BLaER1 treated with 17β-estradiol and CSF1 and Interleukin-3, amounts not matched to agents 10 nM and 100 nM (cell line): ENCODE measurements around the gene TUFT1.
A peak's percentile ranks its signal among the peaks of the same experiment; 100 is the strongest.

Experiments used
- H3K27ac ChIP-seq, 11 experiments: shearing (Covaris generic); formaldehyde crosslinking; 2 replicates each; pipeline ENCODE4 v1.8.1; 2022
- H3K27me3 ChIP-seq, 11 experiments: shearing (Covaris generic); formaldehyde crosslinking; 2 replicates each; pipeline ENCODE4 v1.8.1; 2022
- H3K36me3 ChIP-seq, 11 experiments: shearing (Covaris generic); formaldehyde crosslinking; 2 replicates each; pipeline ENCODE4 v1.8.1; 2022
- H3K4me1 ChIP-seq, 10 experiments: shearing (Covaris generic); formaldehyde crosslinking; 2 replicates each; pipeline ENCODE4 v1.8.1; 2022
- H3K4me2 ChIP-seq, 11 experiments: shearing (Covaris generic); formaldehyde crosslinking; 2 replicates each; pipeline ENCODE4 v1.8.1; 2022
- H3K4me3 ChIP-seq, 10 experiments: shearing (Covaris generic); formaldehyde crosslinking; 2 replicates each; pipeline ENCODE4 v1.8.1; 2022
- H3K9ac ChIP-seq, 11 experiments: shearing (Covaris generic); formaldehyde crosslinking; 2 replicates each; pipeline ENCODE4 v1.8.1; 2022
- H3K9me3 ChIP-seq, 11 experiments: shearing (Covaris generic); formaldehyde crosslinking; replicated peaks in 1 of 11; 2 replicates each; pipeline ENCODE4 v1.8.1; 2022
- H4K20me1 ChIP-seq, 11 experiments: shearing (Covaris generic); formaldehyde crosslinking; 2 replicates each; pipeline ENCODE4 v1.8.1; 2022
- Cebpa-rat ChIP-seq, 11 experiments: shearing (Covaris generic); IDR thresholded peaks; 2 replicates each; pipeline ENCODE4 v1.8.1; 2022

The TUFT1 gene

GRCh38 chr1:151553659-151554058, 13.6 kb downstream of the TUFT1 start:
- Histone ChIP-seq H3K27me3 (no peaks in the 10 kb centered on the region), H4K20me1 (no peaks in the 10 kb centered on the region), H3K4me3 (no peak overlapping the region), H3K9me3 (no peaks in the 10 kb centered on the region), H3K36me3 (no peaks in the 10 kb centered on the region), H3K4me2 (no peak overlapping the region), H3K9ac (no peak overlapping the region), H3K4me1 (peaks cover 0 to 4% (median 0%) of the 10 kb centered on the region in 10 experiments; a peak in 1 of 20 replicates), H3K27ac (no peak overlapping the region)
- no peak for TF ChIP-seq Cebpa-rat (IDR thresholded peaks at IDR 0.05)

DNA sequence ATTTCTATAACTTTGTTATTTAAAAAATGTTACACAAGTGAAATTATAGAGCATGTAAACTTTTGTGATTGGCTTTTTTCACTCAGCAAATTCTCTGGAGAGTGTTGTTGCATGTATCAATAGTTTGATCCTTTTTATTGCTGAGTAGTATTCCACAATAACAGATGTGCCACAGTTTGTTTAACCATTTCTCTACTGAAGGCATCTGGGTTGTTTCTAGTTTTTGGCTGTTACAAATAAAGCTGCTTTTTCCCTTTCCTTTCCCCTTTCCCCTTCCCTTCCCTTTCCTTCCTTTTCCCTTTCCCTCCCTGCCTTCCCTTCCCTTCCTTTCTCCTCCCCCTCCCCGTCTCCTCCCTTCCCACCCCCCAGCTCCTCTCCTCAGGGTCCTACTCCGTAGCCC, 15.9 kb downstream of the TUFT1 start:
- Histone ChIP-seq H3K9ac (no peak overlapping the region), H3K27me3 (no peaks in the 10 kb centered on the region), H3K9me3 (no peaks in the 10 kb centered on the region), H3K36me3 (no peaks in the 10 kb centered on the region), H3K4me1 (peaks cover 0 to 10% (median 3%) of the 10 kb centered on the region in 10 experiments; a peak in 7 of 20 replicates), H4K20me1 (no peaks in the 10 kb centered on the region), H3K27ac (no peak overlapping the region), H3K4me3 (no peak overlapping the region), H3K4me2 (no peak overlapping the region)
- TF ChIP-seq Cebpa-rat (IDR thresholded peaks at IDR 0.05) = no peak

DNA sequence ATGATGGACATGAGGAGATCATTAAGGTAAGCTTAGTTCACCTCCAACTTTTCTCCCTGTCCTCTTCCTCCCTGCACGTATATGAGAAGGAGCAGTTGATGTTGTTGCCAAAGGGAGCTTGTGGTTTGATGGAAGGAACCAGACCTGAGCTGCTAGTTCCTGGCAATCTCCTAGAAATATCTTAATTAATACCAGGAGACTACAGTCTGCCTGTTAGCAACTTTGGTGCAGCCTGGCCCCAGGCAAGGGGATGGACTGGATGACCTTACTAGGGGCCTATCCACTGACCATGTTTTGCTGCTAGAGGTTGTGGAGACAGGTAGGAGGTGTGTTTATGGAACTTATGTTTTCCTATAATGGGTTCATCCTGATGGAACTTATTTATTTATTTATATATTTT, 22.6 kb downstream of the TUFT1 start:
- Histone ChIP-seq H3K27ac (no peak overlapping the region), H3K27me3 (no peaks in the 10 kb centered on the region), H3K4me1 (peaks cover 0 to 13% (median 3%) of the 10 kb centered on the region in 10 experiments; a peak in 8 of 20 replicates), H3K9me3 (no peaks in the 10 kb centered on the region), H3K4me3 (no peak overlapping the region), H3K4me2 (no peak overlapping the region), H4K20me1 (no peaks in the 10 kb centered on the region), H3K9ac (no peak overlapping the region), H3K36me3 (no peaks in the 10 kb centered on the region)
- no peak for TF ChIP-seq Cebpa-rat (IDR thresholded peaks at IDR 0.05)

DNA sequence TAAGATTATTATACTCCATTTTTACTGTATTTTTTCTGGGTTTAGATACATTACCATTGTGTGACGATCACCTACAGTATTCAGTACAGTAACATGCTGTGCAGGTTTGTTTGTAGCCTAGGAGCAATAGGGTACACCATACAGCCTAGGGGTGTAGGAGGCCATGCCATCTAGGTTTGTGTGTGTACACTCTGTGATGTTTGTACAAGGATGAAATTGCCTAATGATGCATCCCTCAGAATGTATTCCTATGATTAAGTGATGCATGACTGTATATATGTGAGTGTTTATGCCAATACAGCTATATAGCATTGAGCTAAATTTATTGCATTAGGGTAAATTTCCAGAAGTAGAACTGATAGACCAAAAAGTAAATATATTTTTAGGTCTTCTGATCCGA, 23.3 kb downstream of the TUFT1 start:
- no peak overlapping the region for H3K4me3 ChIP-seq
- H3K36me3 ChIP-seq = no peaks in the 10 kb centered on the region
- no peaks in the 10 kb centered on the region for H3K9me3 ChIP-seq
- no peaks in the 10 kb centered on the region for H3K27me3 ChIP-seq
- no peak overlapping the region for H3K27ac ChIP-seq
- no peak for TF ChIP-seq Cebpa-rat (IDR thresholded peaks at IDR 0.05)
- no peaks in the 10 kb centered on the region for H4K20me1 ChIP-seq
- H3K4me2 ChIP-seq = no peak overlapping the region
- no peak overlapping the region for H3K9ac ChIP-seq
- H3K4me1 ChIP-seq = peaks cover 0 to 11% (median 3%) of the 10 kb centered on the region in 10 experiments; a peak in 8 of 20 replicates

GRCh38 chr1:151565502-151566189, 25.5 kb downstream of the TUFT1 start:
- Histone ChIP-seq H3K27ac (no peak overlapping the region), H3K4me3 (no peak overlapping the region), H3K9ac (no peak overlapping the region), H4K20me1 (no peaks in the 10 kb centered on the region), H3K27me3 (no peaks in the 10 kb centered on the region), H3K4me2 (no peak overlapping the region), H3K4me1 (peaks cover 0 to 11% (median 0%) of the 10 kb centered on the region in 10 experiments; a peak in 2 of 20 replicates), H3K9me3 (no peaks in the 10 kb centered on the region), H3K36me3 (no peaks in the 10 kb centered on the region)
- no peak for TF ChIP-seq Cebpa-rat (IDR thresholded peaks at IDR 0.05)

- no peaks in the 10 kb centered on the region; a peak in 1 of 22 replicates for H4K20me1 ChIP-seq
- no peaks in the 10 kb centered on the region for H3K27me3 ChIP-seq
- H3K4me3 ChIP-seq = no peak overlapping the region
- no peaks in the 10 kb centered on the region for H3K9me3 ChIP-seq
- H3K27ac ChIP-seq = no peak overlapping the region
- H3K36me3 ChIP-seq = no peaks in the 10 kb centered on the region
- TF ChIP-seq Cebpa-rat (IDR thresholded peaks at IDR 0.05) = no peak
- H3K4me1 ChIP-seq = peaks cover 0 to 11% (median 0%) of the 10 kb centered on the region in 10 experiments; a peak in 2 of 20 replicates
- H3K4me2 ChIP-seq = no peak overlapping the region
- no peak overlapping the region for H3K9ac ChIP-seq
Measured at GRCh38 chr1:151568626-151569088, 28.5 kb downstream of the TUFT1 start.

- no peak for TF ChIP-seq Cebpa-rat (IDR thresholded peaks at IDR 0.05)
- H3K9ac ChIP-seq = no peak overlapping the region
- H3K4me1 ChIP-seq = peaks cover 0 to 24% (median 7%) of the 10 kb centered on the region in 10 experiments; a peak in 9 of 20 replicates
- H3K27me3 ChIP-seq = no peaks in the 10 kb centered on the region
- no peaks in the 10 kb centered on the region; a peak in 1 of 22 replicates for H4K20me1 ChIP-seq
- H3K4me2 ChIP-seq = no peak overlapping the region
- H3K36me3 ChIP-seq = no peaks in the 10 kb centered on the region; a peak in 1 of 22 replicates
- H3K27ac ChIP-seq = no peak overlapping the region
- H3K4me3 ChIP-seq = no peak overlapping the region
- no peaks in the 10 kb centered on the region for H3K9me3 ChIP-seq
Measured at GRCh38 chr1:151570819-151571218, 30.7 kb downstream of the TUFT1 start.

DNA sequence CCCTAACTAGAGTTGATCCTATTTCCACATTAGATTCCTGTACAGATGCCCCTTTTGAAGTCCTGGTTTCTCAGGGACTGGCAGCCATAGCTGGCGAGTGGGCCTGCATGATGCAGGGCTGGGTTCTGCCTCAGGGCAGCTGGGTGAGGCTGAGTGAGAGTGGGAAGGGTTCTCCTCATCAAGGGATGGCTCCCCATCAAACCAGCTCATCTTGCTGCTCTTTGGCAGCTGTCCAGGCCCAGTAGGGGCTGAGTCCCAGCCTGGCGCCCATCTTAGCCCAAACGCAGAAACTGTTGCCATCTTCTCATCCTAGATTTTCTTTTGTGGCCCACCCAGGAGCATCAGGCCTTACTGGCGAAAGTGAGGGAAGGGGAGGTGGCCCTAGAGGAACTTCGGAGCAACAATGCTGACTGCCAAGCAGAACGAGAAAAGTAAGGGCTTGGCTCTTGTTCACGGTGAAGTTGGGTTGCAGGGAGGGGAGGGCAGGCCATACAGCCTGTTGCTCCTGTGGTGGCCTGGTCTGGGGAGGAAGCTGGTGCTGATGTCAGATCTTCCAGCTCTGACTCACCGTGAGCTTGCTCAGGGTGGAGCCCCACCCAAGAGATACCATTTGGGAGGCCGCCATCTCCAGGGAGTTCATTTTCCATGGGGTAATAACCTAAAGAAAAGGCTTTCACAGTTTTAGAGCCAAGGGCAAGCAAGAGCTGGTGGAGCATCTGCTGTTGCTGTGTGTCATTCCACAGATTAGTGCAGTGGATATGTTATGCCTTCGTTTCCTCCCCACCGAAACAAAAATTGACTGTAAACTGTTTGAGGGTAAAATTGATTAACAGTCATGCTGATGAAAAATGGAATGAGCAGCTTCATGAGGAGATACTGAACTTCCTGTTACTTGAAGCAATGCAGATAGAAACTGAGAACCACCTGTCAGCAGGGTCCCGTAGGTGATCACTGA, 34.7 kb downstream of the TUFT1 start:
- no peaks in the 10 kb centered on the region for H3K27me3 ChIP-seq
- H3K4me2 ChIP-seq = peak overlapping the region in 7 of 11 experiments; percentile 1 to 71 (median 42); a peak in 11 of 22 replicates
- H3K9me3 ChIP-seq = no peaks in the 10 kb centered on the region
- H4K20me1 ChIP-seq = no peaks in the 10 kb centered on the region; a peak in 1 of 22 replicates
- H3K4me1 ChIP-seq = peaks cover 0 to 19% (median 7%) of the 10 kb centered on the region in 10 experiments; a peak in 9 of 20 replicates
- H3K27ac ChIP-seq = peak overlapping the region in 2 of 11 experiments; percentile 46 to 58; a peak in 4 of 22 replicates
- no peak for TF ChIP-seq Cebpa-rat (IDR thresholded peaks at IDR 0.05)
- H3K9ac ChIP-seq = no peak overlapping the region
- no peak overlapping the region for H3K4me3 ChIP-seq
- H3K36me3 ChIP-seq = no peaks in the 10 kb centered on the region; a peak in 1 of 22 replicates

- no peaks in the 10 kb centered on the region for H3K9me3 ChIP-seq
- no peak overlapping the region for H3K27ac ChIP-seq
- no peak for TF ChIP-seq Cebpa-rat (IDR thresholded peaks at IDR 0.05)
- H3K4me2 ChIP-seq = no peak overlapping the region
- H3K9ac ChIP-seq = no peak overlapping the region
- no peaks in the 10 kb centered on the region for H4K20me1 ChIP-seq
- no peaks in the 10 kb centered on the region for H3K27me3 ChIP-seq
- no peaks in the 10 kb centered on the region; a peak in 1 of 22 replicates for H3K36me3 ChIP-seq
- H3K4me3 ChIP-seq = no peak overlapping the region
- peaks cover 0 to 15% (median 7%) of the 10 kb centered on the region in 10 experiments; a peak in 9 of 20 replicates for H3K4me1 ChIP-seq
Measured at GRCh38 chr1:151577173-151577572, 37.1 kb downstream of the TUFT1 start.
